HT-29 (cell line): Measurements from ENCODE around the gene AFAP1. TPM values are rescaled to one million over a fixed set of nuclear protein-coding genes. Genes with fewer than 3 reads are reported as not detected.

ENCODE experiments used
- DNase-seq: peaks from one replicate; pipeline ENCODE4 v3.0.0-alpha.2; 2015; ENCODE audit warnings: low spot score
- total RNA-seq: library from RNA; depleted of rRNA; stranded (reverse); fragments of >200 nt; shearing (Covaris generic); gene quantifications from 2 replicates; pipeline ENCODE4 v1.2.3, GENCODE V29; 2014; rRNA removed

Gene AFAP1
- 2.9 and 3.7 TPM in 2 replicates for total RNA-seq

- peak; percentile 80 for DNase-seq
These were observed at the start of gene AFAP1 for GRCh38 chr4:7939377-7940108. AFAP1 (minus strand) TSS chr4:7939861; CDS start chr4:7872078, 67,783 bp downstream.

- no peak for DNase-seq
These were observed 48.8 kb upstream of the AFAP1 start for GRCh38 chr4:7988437-7988836.

DNA sequence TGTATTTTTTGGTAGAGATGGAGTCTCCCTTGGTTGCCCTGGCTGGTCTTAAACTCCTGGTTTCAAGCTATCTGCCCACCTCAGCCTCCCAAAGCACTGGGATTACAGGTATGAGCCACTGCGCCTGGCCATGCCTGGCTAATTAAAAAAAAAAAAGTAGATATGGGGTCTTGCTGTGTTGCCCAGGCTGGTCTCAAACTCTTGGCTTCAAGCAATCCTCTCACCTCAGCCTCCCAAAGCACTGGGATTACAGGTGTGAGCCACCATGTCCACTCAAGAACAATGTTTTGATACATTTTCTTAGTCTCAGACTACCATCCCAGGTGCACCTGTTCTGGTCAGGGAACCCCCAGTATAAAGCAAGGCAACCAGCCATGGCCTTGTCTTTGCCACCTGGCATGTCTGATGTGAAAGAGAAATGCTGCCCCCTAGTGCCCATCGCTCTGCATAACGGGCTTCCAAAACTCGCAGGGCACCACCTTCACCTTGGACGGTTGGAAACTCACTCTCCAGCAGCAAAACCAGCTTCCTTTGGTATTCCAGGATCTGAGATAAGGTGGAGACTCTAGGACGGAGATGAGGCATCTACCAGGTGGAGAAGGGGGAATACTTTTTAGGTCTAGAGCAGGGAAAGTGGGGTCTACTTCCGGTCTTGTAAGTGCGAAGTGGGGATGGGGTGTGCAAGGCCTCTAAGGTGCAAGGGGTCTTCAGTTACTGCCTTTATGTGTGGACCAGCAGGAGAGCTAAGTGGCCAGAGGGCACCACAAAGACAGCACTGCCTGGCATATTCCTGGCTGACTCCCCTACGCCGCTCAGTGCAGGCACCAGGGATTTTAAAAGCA is 47.7 kb upstream of the AFAP1 start:
- DNase-seq, result peak; percentile 88

DNA sequence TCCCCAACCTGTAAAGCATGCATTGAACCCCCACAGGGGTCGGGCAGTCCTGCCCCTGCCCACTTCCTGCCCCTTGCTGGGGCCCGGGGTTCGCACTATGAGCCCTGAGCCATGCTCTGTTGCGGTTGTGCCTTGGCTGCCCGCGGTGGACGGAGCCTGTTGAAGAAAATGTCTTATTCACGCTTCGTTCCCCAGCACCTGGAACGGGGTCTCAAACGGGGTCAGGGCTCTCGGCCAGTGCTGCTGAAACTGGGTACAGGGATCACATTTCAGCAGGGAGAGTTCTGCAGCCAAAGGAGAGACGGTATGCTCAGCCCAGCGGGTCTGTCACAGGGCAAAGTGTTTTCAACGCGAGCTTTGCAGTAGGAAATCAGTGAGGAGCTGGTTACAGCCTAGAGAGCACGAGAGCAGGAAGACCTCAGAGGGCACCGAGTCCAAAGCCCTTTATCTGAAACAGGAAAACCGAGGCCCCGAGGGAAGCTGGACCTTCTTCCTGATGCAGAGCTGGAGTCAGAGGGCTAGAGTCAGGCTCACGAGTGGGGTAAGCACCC is 46.3 kb upstream of the AFAP1 start:
- no peak for DNase-seq

DNA sequence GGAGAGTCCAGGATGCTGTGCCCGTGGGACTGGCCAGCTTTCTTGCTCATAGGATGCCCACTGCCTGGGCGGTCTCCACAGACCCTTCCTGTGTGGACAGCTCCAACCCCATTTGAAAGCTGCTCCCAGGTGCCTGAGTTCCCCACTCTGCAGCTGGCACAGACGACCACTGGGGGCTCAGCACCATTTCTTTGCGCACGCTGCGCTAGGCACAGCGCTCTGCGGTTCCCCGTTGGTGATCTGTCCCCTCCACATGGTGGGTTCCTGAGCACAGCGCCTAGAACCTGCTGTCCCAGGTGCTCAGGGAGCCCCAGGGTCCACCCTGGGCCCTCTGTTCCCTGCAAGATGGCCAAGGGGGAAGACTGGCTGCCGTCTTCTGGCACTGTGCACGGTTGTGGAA is 45.4 kb upstream of the AFAP1 start:
- no peak for DNase-seq

- DNase-seq, result no peak
These were observed 44.7 kb upstream of the AFAP1 start for GRCh38 chr4:7984286-7984925.

DNA sequence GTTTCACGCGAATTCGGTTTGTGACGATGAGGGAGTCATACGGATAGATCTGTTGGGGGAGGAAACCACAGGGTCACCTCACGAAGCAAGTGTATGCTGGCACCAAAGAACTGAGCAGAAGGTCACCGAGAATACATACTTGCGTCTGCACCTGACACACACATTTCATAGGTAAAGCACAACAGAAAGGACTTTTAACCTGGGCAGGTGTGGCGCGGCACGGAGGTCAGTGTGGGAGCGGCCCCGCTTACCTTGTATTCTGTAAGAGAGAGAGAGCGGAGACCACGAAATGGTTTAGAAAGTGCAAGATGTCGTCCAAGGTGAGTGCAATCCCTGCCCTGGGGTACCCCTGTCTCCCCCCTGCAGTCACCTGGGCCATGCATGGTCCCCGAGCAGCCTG is 43.6 kb upstream of the AFAP1 start:
- DNase-seq, result no peak

DNA sequence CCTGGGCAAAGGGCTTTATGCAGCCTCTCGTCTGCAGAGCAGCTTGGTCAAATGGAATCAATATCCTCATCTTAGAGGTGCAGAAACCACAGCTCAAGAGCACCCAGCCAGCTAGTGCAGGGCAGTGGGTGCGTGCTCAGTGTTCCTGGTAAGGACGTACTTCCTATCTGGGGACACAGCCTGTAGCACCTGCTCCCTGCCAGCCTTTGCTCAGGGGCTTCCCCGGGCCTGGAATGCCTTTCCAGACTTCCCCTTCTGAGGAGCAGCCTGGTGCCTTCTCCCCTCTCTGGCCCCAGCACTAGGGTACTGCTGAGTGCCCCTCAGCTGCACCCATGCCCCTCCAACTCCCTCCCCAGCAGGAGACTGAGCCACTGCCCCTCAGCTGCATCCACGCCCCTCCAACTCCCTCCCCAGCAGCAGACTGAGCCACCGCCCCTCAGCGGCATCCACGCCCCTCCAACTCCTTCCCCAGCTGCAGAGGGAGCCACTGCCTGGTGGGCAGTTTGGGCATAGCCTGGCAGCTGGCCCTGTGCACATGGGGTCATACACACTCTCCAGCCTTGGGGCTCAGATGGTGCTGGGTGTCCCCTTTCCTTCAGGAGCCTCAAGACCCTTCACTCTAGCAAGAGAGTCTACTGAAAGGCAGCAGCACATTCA is 42.2 kb upstream of the AFAP1 start:
- DNase-seq, result no peak

DNA sequence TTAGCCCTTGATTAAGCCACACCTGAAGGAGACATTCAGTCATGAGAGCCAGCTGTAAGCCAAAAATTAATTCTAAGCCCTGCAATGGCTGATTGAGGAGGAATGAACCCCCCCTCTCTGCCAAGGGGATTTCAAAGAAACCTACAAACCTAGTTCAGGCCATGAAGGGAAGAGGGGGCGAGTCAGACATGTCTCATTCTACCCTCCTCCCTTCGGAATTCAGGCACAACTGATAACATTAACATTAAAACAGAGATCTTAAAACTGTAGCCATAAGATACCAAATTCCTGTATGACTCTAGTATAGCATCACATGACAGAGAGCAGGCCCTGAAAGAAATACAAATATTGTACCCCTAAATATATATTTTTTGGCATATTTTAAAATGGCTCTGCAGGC is 40.4 kb upstream of the AFAP1 start:
- DNase-seq, result no peak

- no peak for DNase-seq
These were observed 39.9 kb upstream of the AFAP1 start for GRCh38 chr4:7979652-7979968.

DNA sequence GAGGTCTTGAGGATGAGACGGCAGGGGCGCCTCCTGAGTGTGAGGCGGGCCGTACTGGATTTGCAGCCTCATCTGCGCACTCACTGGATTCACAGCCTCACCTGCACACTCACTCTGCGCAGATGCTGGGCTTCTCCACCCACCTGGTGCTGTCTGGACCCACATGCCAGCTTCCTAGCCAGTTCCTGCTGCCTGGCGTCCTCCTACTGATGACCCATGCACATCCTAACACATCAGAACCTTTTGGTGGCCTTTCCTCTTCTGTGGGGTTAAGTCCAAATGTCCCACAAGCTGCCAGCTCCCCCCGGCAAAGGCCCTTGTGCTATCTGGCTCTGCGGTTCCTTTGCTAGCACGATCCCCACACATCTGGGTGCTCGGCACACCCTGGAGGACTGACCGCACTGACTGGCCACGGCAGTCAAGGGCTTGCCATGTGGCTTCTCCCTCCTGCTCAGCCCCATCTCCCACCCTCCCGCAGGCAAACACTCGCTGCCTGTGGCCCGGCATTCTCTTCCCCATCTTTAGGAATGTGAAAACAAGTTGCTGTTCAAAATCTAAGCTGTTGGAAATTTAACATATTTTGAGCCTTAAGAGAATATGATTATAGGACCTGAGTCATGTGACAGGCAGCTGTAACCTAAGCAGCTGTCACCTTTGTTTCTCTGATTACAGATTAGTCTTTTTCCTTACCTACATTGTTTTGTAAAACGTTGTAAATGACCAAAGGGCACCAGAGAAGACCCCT is 39.4 kb upstream of the AFAP1 start:
- no peak for DNase-seq

DNA sequence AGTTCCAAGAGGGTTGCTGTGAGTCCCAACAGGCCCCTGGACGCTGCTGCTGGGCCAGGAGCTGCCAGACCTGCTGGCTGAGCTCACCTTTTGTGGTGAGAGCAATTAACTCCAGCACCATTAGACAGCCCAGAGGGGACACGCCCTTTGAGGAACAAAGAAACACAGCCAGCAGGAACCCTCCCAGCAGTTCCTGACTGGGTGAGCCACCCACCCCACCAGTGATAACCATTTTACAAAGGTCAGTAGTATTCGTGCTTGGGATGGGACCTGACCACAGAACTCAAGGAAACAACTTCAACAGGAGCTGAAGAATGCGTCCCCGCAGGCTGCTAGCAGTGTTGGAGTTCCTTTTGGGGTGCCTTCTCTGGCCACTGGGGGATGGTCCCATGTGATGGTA is 38.8 kb upstream of the AFAP1 start:
- peak; percentile 60 for DNase-seq

DNA sequence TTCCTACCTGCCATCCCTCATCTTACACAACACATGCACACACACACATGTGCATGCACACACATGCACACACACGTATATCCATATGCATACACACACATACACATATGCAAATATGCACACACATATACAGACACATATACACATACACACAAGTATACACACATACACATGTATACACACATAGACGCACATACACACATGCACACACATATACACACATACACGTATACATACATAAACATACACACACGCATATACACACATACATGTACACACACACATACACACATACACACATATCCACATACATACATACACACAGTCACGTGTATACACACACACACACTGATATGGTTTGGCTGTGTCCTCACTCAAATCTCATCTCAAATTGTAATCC is 37.0 kb upstream of the AFAP1 start:
- DNase-seq, result no peak

- DNase-seq, result no peak
These were observed 36.4 kb upstream of the AFAP1 start for GRCh38 chr4:7976025-7976424.

DNA sequence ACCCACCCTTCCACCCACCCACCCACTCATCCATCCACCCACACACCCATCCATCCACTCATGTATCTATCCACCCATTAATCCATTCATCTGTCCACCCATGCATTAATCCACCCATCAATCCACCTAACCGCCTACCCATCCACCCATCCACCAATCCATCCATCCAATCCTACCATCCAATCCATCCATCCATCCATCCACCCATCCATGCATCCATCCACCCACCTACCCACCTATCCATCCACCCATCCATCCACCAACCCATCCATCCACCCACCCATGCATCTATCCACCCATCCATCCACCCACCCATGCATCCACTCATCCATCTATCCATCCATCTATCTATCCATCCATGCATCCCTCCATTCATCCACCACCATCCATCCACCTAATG is 34.8 kb upstream of the AFAP1 start:
- no peak for DNase-seq

- no peak for DNase-seq
These were observed 33.9 kb upstream of the AFAP1 start for GRCh38 chr4:7973545-7973981.

- no peak for DNase-seq
These were observed 32.3 kb upstream of the AFAP1 start for GRCh38 chr4:7971881-7972500.

DNA sequence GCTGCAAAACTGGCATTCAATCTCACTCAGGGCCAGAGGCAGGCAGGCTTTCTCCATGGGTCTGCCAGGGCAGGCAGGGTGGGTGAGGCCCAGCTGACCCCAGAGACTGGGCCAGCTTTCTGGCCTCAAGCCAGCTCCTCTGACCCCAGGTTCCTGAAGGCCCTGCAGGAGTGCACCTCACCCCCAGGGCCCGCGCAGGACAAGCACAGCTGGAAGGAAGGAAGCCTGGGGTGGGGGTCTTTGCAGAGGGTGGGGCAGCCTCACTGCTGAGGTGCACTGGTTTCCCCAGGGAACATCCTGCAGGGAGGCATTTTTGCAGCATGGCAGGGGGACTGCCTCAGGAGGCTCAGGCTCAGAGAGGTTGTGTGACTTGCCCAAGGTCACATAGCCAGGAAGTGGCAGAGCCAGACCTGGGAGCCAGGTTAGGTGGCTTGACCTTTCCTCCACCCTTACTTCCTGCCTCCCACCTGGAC is 31.5 kb upstream of the AFAP1 start:
- DNase-seq, result no peak

DNA sequence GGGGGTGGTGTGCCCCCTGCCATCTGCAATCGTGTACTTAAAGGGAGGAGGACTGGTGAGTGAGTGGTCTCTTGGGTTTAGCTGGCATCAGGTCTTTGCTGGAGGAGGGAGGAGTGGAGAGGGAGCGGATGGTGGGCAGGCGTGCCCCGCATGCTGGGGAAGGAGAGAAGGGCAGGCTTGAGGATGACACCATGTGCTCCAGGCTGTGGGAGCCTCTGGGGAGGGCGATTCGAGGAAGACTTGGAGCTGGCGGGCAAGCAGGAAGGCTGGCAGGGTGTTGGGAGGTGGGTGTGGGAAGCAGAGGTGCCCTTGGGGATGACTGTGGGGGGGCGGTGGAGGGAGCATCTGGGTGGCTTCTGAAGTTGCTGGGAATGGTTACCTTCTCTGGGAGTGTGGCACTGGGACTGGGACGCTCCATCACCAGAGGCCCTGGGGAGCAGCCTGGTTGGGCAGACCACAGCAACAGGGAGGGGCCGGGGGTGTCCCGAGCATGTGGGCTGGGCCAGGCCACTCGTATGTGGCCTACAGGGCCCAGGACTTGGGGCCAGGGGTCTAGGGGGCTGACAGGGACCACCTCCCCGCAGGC is 30.8 kb upstream of the AFAP1 start:
- DNase-seq, result peak; percentile 29
